Left kidney (tissue), 2 donors: Measurements from ENCODE around the gene TAS1R1. TPM values are rescaled to one million over a fixed set of nuclear protein-coding genes. Genes with fewer than 3 reads are reported as not detected.
A peak's percentile ranks its signal among the peaks of the same experiment; 100 is the strongest.

Source experiments
- DNase-seq: peaks from one replicate; pipeline ENCODE4 v3.0.0-alpha.2; 2013
- polyA plus RNA-seq: library from polyadenylated mRNA; unstranded; fragments of 120-200 nt; gene quantifications from one replicate; pipeline ENCODE4 v1.2.1, GENCODE V29; 2013; ENCODE audit not compliant: insufficient read length

TAS1R1 gene
- polyA plus RNA-seq, 1 donor, result not detected

DNA sequence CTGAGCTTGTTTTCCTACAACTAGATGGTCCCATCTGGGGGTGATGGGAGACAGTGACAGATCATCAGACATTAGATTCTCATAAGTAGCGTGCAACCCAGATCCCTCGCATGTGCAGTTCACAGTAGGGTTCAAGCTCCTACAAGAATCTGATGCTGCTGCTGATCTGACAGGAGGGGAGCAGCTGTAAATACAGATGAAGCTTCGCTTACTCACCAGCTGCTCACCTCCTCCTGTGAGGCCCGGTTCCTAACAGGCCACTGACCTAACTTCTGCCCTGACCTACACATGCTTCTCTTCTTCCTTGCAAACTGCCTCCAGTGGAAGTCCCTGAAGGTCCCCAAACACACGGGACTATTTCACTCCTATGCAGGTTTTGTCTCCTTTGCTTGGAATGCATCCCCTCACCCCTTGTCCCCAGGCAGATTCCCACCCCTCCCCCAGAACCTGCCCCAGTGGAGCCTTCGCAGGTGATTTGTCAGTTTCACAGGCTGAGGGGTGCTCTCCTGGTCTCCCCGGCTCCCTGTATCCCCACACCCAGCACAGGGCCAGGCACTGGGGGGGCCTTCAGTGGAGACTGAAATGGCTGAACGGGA, 19.0 kb downstream of the TAS1R1 start:
- no peak for DNase-seq

DNA sequence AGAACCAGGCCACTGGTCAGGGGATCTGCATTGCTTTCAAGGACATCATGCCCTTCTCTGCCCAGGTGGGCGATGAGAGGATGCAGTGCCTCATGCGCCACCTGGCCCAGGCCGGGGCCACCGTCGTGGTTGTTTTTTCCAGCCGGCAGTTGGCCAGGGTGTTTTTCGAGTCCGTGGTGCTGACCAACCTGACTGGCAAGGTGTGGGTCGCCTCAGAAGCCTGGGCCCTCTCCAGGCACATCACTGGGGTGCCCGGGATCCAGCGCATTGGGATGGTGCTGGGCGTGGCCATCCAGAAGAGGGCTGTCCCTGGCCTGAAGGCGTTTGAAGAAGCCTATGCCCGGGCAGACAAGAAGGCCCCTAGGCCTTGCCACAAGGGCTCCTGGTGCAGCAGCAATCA, 19.7 kb downstream of the TAS1R1 start:
- DNase-seq, result no peak

DNA sequence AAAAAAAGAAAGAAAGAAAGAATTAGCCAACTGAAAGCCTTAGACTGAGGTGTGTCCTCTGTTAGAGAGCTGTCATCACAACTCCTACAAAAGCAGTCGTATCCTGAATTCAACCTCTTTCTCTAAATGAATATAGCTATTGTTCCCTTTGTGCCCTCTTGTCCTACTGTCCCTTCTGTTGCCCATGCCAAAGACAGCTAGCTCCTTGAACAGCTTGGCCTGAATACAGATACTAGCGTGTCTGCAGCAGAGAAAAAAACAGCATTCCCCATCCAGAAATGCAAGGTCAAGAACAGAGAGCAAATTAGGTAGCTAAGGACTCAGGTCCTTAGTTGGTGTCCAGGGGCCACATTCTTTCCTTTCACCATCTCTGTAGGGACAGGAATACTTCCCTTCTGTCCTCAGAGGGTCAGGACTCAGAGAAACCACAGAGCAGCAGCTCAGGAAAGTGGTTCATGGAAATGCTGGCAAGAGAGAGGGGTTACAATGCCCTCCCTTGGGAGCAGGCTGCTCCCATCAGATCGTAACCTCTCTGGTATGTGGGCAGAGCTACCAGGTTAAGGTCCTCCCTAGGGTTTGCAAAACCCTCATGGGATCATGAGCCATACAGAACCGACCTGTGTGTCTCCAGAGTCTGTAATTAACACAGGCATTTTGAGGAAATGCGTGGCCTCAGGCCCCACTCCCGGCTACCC, 22.9 kb downstream of the TAS1R1 start:
- DNase-seq, result no peak

GRCh38 chr1:6578624-6579373, 23.7 kb downstream of the TAS1R1 start:
- no peak for DNase-seq

- DNase-seq, result peak; percentile 98
Measured at GRCh38 chr1:6579374-6580118, 24.4 kb downstream of the TAS1R1 start, which contains the start of gene ZBTB48. ZBTB48 (plus strand) TSS chr1:6579994; CDS start chr1:6580610, 616 bp downstream.

DNA sequence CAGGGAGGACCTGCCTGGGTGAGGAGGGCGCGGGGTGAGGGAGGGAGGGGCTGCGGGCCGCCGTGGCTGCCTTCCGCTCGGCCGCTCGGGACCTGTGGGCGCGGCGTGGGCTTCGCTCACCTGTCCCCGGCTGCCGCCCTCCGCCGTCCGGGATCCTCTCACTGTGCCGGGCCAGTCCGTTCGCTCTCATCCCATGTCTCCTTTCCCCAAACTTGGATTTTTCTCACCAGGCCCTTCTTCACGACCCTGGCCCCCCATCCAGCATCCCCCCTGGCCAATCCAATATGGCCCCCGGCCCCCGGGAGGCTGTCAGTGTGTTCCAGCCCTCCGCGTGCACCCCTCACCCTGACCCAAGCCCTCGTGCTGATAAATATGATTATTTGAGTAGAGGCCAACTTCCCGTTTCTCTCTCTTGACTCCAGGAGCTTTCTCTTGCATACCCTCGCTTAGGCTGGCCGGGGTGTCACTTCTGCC, 25.0 kb downstream of the TAS1R1 start:
- DNase-seq, result no peak

DNA sequence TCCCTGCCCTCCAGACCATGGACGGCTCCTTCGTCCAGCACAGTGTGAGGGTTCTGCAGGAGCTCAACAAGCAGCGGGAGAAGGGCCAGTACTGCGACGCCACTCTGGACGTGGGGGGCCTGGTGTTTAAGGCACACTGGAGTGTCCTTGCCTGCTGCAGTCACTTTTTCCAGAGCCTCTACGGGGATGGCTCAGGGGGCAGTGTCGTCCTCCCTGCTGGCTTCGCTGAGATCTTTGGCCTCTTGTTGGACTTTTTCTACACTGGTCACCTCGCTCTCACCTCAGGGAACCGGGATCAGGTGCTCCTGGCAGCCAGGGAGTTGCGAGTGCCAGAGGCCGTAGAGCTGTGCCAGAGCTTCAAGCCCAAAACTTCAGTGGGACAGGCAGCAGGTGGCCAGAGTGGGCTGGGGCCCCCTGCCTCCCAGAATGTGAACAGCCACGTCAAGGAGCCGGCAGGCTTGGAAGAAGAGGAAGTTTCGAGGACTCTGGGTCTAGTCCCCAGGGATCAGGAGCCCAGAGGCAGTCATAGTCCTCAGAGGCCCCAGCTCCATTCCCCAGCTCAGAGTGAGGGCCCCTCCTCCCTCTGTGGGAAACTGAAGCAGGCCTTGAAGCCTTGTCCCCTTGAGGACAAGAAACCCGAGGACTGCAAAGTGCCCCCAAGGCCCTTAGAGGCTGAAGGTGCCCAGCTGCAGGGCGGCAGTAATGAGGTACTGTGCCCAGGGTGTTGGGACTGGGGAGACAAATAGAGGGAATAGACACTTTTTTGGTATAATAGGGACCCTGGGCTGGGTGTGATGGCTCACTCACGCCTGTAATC, 25.7 kb downstream of the TAS1R1 start:
- DNase-seq, result no peak

- no peak for DNase-seq
Measured at GRCh38 chr1:6581561-6582305, 26.6 kb downstream of the TAS1R1 start.

DNA sequence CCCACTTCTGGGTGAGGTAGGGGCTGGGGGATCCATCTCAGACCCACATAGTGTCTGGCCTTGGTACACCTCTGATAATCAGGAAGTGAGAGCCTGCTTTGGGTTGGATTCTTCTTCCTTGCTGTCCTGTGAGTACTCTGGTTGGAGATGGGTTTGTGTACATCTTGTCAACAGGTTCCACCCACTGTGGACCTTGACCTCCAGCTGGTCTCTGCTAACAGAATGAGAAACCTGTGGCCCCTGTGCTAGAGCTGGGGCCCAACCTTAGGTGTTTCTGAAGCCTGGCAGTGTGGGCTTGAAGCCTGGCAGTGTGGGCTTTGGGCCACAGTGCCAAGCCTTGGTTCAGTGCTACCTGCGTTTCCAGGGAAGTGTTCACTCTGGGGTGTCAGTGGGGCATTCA, 27.3 kb downstream of the TAS1R1 start:
- DNase-seq, result no peak

GRCh38 chr1:6584126-6585080, 29.3 kb downstream of the TAS1R1 start:
- DNase-seq, result no peak

GRCh38 chr1:6585081-6585722, 30.1 kb downstream of the TAS1R1 start:
- no peak for DNase-seq

DNA sequence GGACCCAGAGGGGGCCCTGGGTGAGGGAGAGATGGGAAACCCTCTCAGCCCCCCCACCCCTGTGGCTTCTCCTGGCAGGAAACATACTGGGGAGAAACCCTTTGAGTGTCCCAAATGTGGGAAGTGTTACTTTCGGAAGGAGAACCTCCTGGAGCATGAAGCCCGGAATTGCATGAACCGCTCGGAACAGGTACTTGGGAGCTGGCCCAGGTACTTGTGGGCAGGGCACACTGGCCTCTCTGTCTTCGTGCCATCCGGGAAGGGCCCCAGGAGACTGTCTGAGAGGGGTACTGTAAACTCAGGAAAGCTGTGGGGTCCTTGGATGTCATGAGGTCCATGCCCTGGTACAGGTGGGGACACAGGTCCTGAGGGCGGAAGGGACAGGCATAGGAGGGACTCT, 30.7 kb downstream of the TAS1R1 start:
- DNase-seq, result no peak

DNA sequence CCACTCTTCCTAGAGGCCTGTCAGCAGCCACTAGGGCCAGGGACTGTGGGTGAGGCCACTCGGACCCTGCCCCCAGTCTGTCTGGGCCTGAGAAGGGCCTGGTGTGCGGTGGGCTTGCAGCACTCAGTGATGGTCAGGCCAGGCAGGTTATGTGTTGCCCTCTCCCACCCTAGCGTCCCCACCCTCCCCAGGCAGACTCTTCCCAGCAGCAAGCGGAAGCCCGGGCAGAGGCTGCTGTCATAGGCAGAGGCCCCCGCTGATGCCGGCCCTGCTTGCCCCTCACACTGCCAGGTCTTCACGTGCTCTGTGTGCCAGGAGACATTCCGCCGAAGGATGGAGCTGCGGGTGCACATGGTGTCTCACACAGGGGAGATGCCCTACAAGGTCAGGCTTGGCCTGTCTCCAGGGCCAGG, 31.3 kb downstream of the TAS1R1 start:
- no peak for DNase-seq

- no peak for DNase-seq
Measured at GRCh38 chr1:6587261-6588005, 32.3 kb downstream of the TAS1R1 start.

DNA sequence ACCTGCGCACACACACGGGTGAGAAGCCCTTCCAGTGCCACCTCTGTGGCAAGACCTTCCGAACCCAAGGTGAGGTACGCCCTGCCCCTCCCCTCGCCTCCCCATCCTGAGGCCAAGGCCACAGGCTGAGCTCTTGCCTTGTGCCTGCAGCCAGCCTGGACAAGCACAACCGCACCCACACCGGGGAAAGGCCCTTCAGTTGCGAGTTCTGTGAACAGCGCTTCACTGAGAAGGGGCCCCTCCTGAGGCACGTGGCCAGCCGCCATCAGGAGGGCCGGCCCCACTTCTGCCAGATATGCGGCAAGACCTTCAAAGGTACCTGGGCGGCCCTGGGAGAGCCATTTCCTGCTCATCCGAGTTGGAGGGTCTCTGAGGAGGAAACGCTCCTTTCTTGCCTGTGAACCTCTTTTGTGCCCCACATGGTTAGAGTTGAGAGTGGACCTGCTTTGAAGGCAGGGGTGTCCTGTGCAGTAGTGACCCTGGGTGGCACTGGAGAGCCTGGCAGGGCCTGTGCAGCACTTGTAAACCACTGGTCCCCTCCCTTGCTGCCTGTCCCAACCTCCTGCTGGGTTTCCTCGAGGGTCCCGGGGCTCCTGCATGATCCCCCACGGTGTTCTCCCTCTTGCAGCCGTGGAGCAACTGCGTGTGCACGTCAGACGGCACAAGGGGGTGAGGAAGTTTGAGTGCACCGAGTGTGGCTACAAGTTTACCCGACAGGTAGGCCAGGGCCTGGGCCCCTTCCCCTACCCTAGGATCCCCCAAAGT, 33.2 kb downstream of the TAS1R1 start:
- no peak for DNase-seq

DNA sequence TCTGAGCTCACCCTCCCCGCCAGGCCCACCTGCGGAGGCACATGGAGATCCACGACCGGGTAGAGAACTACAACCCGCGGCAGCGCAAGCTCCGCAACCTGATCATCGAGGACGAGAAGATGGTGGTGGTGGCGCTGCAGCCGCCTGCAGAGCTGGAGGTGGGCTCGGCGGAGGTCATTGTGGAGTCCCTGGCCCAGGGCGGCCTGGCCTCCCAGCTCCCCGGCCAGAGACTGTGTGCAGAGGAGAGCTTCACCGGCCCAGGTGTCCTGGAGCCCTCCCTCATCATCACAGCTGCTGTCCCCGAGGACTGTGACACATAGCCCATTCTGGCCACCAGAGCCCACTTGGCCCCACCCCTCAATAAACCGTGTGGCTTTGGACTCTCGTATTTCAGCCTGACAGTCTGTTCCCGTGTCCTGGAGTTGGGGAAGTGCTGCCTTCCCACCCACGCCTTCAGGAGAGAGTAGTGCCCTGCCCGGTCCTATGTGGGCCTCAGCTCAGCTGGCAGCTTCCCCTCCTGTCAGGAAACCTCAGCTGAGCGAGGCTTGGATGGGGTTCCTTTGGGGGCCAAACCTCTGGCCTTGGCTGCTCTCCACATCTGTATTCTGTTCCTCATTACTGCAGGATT, 33.9 kb downstream of the TAS1R1 start:
- DNase-seq, result no peak

DNA sequence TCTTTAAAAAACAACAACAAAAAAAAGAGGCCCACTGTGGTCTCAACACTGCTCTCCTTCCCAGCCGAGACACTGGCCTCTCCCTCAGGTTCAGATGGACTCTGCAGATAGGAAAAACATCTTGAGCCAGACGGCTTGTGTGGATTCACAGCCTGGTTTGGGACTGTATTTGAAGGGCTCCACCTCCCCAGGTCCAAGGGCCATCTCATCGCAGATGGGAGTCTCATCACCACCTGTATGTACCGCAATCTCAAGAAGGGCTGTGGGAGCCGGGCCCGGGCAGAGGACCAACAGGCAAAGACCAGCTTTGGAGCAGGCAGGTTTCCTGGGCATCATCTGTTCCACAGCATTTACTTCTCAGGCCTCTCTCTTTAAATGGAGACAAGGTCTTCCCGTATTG, 34.9 kb downstream of the TAS1R1 start:
- DNase-seq, result no peak
